Hematopoietic multipotent progenitor cell treated with erythropoietin and hydrocortisone succinate and interleukin-3 and kit ligand, for 17 days (in vitro differentiated cells): ENCODE data around the gene TRABD2B.

ENCODE experiments used
- DNase-seq: peaks from one replicate; pipeline ENCODE4 v3.0.0-alpha.2; 2015; ENCODE audit warnings: low spot score

The TRABD2B gene

GRCh38 chr1:47997289-47998200 lies at the start of gene TRABD2B:
TSS of gene TRABD2B (minus strand) at chr1:47997385.
- peak; percentile 48 for DNase-seq

- no peak for DNase-seq
Measured at GRCh38 chr1:48044311-48044710, 47.1 kb upstream of the TRABD2B start.

- DNase-seq, result no peak
Measured at GRCh38 chr1:48043622-48044021, 46.4 kb upstream of the TRABD2B start.

- DNase-seq, result no peak
Measured at GRCh38 chr1:48040154-48040553, 43.0 kb upstream of the TRABD2B start.

- no peak for DNase-seq
Measured at GRCh38 chr1:48039088-48040054, 42.2 kb upstream of the TRABD2B start.

GRCh38 chr1:48038270-48038767 lies 41.1 kb upstream of the TRABD2B start:
- DNase-seq, result no peak

- DNase-seq, result no peak
Measured at GRCh38 chr1:48036710-48037355, 39.6 kb upstream of the TRABD2B start.

GRCh38 chr1:48035371-48036141 lies 38.4 kb upstream of the TRABD2B start:
- no peak for DNase-seq

- DNase-seq, result no peak
Measured at GRCh38 chr1:48033495-48034045, 36.4 kb upstream of the TRABD2B start.

GRCh38 chr1:48031676-48032075 lies 34.5 kb upstream of the TRABD2B start:
- no peak for DNase-seq

GRCh38 chr1:48030696-48031365 lies 33.6 kb upstream of the TRABD2B start:
- DNase-seq, result no peak

GRCh38 chr1:48030211-48030610 lies 33.0 kb upstream of the TRABD2B start:
- DNase-seq, result no peak

- DNase-seq, result no peak
Measured at GRCh38 chr1:48028218-48029069, 31.3 kb upstream of the TRABD2B start.

GRCh38 chr1:48027533-48027835 lies 30.3 kb upstream of the TRABD2B start:
- DNase-seq, result no peak

GRCh38 chr1:48026701-48027532 lies 29.7 kb upstream of the TRABD2B start:
- no peak for DNase-seq

GRCh38 chr1:48026275-48026674 lies 29.1 kb upstream of the TRABD2B start:
- no peak for DNase-seq

- no peak for DNase-seq
Measured at GRCh38 chr1:48025076-48025475, 27.9 kb upstream of the TRABD2B start.

- no peak for DNase-seq
Measured at GRCh38 chr1:48023488-48023887, 26.3 kb upstream of the TRABD2B start.

GRCh38 chr1:48022306-48022705 lies 25.1 kb upstream of the TRABD2B start:
- no peak for DNase-seq
